Small intestine (tissue), 7 donors: Measurements from ENCODE around the gene CKMT2. TPM values are rescaled to one million over a fixed set of nuclear protein-coding genes. Genes with fewer than 3 reads are reported as not detected.
A peak's percentile ranks its signal among the peaks of the same experiment; 100 is the strongest.

Experiments used
- DNase-seq, 2 donors: peaks; one replicate each; pipeline versions ENCODE4 v3.0.0 to v3.0.0-alpha.2; 2013
- FAIRE-seq: peaks from 2 replicates; lab custom pipeline; 2012; peaks lifted over from hg19 to GRCh38; lab: Jason Lieb, UNC
- H3K27ac ChIP-seq, 3 donors: one replicate each; pipeline ENCODE4 v1.5.1; 2013; ENCODE audit warnings: low read length in 2 of 3, mild to moderate bottlenecking in 2 of 3, control low read depth in 1 of 3, inconsistent platforms in 1 of 3, low read depth in 1 of 3, moderate library complexity in 1 of 3
- H3K27me3 ChIP-seq, 3 donors: one replicate each; pipeline ENCODE4 v1.6.1; 2013; ENCODE audit warnings: low read length in 3 of 3, inconsistent platforms in 1 of 3; ENCODE audit not compliant: control insufficient read depth in 3 of 3, insufficient read depth in 3 of 3
- H3K36me3 ChIP-seq, 3 donors: one replicate each; pipeline ENCODE4 v1.6.1; 2013; ENCODE audit warnings: low read length in 3 of 3, inconsistent platforms in 1 of 3, low read depth in 1 of 3, mild to moderate bottlenecking in 1 of 3, moderate library complexity in 1 of 3; ENCODE audit not compliant: control insufficient read depth in 3 of 3, insufficient read depth in 2 of 3
- H3K4me1 ChIP-seq, 3 donors: one replicate each; pipeline ENCODE4 v1.6.1; 2013; ENCODE audit warnings: low read length in 2 of 3, inconsistent platforms in 1 of 3, low read depth in 1 of 3, mild to moderate bottlenecking in 1 of 3, moderate library complexity in 1 of 3; ENCODE audit not compliant: control insufficient read depth in 3 of 3, insufficient read depth in 2 of 3
- H3K4me3 ChIP-seq, 3 donors: one replicate each; pipeline ENCODE4 v1.5.1; 2013; ENCODE audit warnings: low read length in 3 of 3, control low read depth in 1 of 3, inconsistent platforms in 1 of 3, low read depth in 1 of 3, mild to moderate bottlenecking in 1 of 3, moderate library complexity in 1 of 3
- H3K9me3 ChIP-seq, 2 donors: one replicate each; pipeline ENCODE4 v1.6.1; 2013; ENCODE audit warnings: low read depth in 1 of 2, low read length in 1 of 2; ENCODE audit not compliant: control insufficient read depth in 2 of 2, insufficient read depth in 1 of 2
- WGBS, 3 donors: extraction: QIAGEN DNeasy Blood & Tissue Kit; methylation state at CpG; one replicate each; pipeline ENCODE4 v1.1.7; 2013; 5-methylcytosine and 5-hydroxymethylcytosine counted together
- polyA plus RNA-seq, 4 donors: library from polyadenylated mRNA; stranded (reverse) in 3 of 4; unstranded in 1 of 4; fragments of 200-250 nt in 3 of 4; fragments of 120-200 nt in 1 of 4; gene quantifications; one replicate each; pipeline versions ENCODE4 v1.2.1 to v1.2.3, GENCODE V29; 2013
- donor health status: healthy with polysubstance abuse.
- donor health status: control.
- donor health status: control.
- donor health status: Bipolar disorder and iron deficiency.
- donor health status: healthy.

CKMT2 gene
- polyA plus RNA-seq, 4 donors = 1.9 to 9.7 (median 2.5) TPM

DNA sequence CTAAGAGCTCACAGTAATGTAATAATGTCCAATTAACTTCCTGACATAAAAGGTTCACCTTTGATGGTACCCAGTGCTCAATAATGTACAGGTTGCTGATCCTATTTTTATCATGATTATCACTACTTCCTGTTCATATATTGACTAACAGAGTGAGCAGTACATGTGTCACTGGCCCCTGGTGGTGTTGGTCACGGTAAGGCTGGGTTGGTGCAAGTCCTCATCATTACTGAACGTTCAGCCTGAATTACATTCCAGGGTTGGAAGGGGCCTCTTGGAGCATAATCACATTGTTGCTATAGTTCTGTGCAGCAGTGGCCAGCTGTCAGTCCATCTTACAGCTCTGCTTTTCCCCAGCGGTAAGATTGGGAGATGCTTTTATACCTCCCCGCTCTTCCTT lies 24.2 kb upstream of the CKMT2 start:
- DNase-seq (no peak), FAIRE-seq (no peak)
- Histone ChIP-seq H3K27ac (no peak overlapping the region), H3K27me3 (no peaks in the 10 kb centered on the region), H3K36me3 (peaks cover 0 to 3% (median 0%) of the 10 kb centered on the region in 3 donors), H3K4me1 (peaks cover 0 to 19% (median 2%) of the 10 kb centered on the region in 3 donors), H3K9me3 (no peaks in the 10 kb centered on the region), H3K4me3 (no peak overlapping the region)
- WGBS, 3 donors = 84 to 92% (median 89%) methylated on average over 4 of the region's 4 CpGs

DNA sequence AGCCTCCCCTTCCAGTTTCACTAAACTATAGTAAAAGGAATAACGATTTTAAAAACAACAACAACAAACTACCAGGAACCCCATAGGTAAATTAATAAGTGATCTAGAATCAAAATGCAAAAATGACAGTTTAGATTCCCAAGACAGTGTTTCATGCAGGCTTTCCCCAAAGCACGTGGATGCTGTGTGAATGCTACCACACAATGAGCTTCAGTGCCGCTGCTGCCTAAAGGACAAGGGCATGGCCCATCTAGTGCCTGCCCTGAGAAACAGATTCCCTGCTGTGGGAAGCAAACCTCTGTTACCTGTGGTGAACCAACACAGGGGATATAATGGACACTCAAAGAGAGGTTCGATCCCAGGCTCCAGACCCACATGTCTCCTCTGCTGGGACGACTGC lies 23.7 kb upstream of the CKMT2 start:
- Histone ChIP-seq H3K27ac (no peak overlapping the region), H3K36me3 (peaks cover 0 to 3% (median 0%) of the 10 kb centered on the region in 3 donors), H3K4me3 (no peak overlapping the region), H3K27me3 (no peaks in the 10 kb centered on the region), H3K9me3 (no peaks in the 10 kb centered on the region), H3K4me1 (peaks cover 0 to 17% (median 2%) of the 10 kb centered on the region in 3 donors)
- DNase-seq (no peak), FAIRE-seq (no peak)
- WGBS, 3 donors = 88 to 91% (median 90%) methylated on average over 5 of the region's 5 CpGs

DNA sequence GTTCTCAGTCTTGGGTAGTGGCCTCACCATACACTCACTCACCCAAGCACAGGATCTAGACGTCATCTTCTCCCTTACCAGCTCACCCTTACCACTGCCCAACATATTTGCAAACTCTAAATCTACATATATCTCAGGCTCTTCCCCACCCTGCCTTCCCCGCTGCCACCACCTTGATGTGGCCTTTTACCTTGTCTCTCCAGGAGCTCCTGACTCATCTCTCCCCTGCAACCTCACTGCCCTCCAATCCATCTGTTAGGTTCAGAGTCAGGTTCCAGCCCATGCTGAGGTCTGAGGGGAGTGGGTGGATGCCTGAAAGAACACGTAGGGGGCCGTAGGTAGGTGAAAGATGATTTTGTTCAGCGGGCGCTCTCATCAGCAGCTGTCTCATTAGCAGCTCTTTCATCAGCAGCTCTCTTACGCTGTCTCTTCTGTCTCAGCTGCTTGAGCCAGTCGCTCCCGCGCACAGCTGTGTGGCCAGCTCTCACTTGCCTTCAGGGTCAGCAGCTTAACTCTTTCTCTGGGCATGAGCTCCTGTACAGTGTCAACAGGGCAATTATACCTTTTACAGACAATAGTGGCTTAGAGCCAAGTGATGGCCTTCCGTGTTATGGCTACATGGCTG lies 23.1 kb upstream of the CKMT2 start:
- WGBS, 3 donors = 88 to 91% (median 91%) methylated on average over 11 of the region's 11 CpGs
- Histone ChIP-seq H3K4me1 (peaks cover 0 to 17% (median 2%) of the 10 kb centered on the region in 3 donors), H3K27me3 (no peaks in the 10 kb centered on the region), H3K27ac (no peak overlapping the region), H3K36me3 (peaks cover 0 to 3% (median 0%) of the 10 kb centered on the region in 3 donors), H3K9me3 (no peaks in the 10 kb centered on the region), H3K4me3 (no peak overlapping the region)
- no peak for DNase-seq
- no peak for FAIRE-seq

DNA sequence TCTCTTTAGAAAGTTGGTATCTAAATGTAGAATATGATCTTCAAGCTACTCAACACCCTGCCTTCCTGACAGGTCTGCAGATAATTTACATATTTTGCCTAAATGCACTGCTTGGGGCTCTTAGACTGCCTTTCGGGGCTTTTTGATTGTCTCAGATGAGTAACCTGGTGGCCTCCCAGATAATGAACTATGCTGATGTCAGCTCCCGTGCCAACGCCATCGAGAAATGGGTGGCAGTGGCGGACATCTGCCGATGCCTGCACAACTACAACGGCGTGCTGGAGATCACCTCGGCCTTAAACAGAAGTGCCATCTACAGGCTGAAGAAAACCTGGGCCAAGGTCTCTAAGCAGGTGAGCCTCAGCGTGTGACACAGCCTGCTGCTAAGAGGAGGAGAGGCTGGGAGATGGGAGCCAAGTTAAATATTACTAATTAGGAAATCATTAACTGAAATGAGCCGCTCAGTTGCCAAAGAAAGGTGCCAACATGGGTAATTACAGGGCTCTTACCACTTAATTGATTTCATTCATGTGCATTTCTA lies 20.8 kb upstream of the CKMT2 start:
- peak overlapping the region in 1 of 3 donors; percentile 47 for H3K27ac ChIP-seq
- H3K4me1 ChIP-seq = peaks cover 0 to 17% (median 2%) of the 10 kb centered on the region in 3 donors
- FAIRE-seq = no peak
- 16 to 59% (median 35%) methylated on average over 11 of the region's 11 CpGs for WGBS, 3 donors
- H3K4me3 ChIP-seq = no peak overlapping the region
- no peaks in the 10 kb centered on the region for H3K9me3 ChIP-seq
- H3K36me3 ChIP-seq = peaks cover 0 to 3% (median 0%) of the 10 kb centered on the region in 3 donors
- H3K27me3 ChIP-seq = no peaks in the 10 kb centered on the region
- DNase-seq = peak; percentile 82 to 90

DNA sequence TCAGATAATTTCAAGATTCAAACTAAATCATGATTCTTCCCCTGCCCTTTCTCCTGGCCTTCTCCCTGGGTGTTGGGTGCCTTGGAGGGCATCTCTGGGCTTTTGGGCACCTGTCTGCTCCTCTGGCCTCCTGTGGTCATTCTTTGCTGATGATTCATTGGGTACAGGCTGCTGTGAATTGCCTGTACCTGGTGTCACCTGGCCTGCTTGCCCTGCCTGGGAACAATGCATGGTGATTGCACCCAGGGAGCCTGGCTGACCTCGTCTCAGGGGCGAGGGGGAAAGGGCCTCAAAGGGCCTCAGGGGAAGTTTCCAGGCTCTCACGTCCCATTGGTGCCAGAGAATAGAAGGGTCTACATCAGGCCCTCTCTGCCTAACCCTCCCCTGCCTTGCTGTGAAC lies 20.1 kb upstream of the CKMT2 start:
- FAIRE-seq (no peak), DNase-seq (peak; percentile 37 to 40)
- Histone ChIP-seq H3K27me3 (no peaks in the 10 kb centered on the region), H3K36me3 (peaks cover 0 to 3% (median 0%) of the 10 kb centered on the region in 3 donors), H3K4me1 (peaks cover 0 to 17% (median 2%) of the 10 kb centered on the region in 3 donors), H3K9me3 (no peaks in the 10 kb centered on the region), H3K27ac (no peak overlapping the region), H3K4me3 (no peak overlapping the region)
- WGBS, 3 donors = 12 to 58% (median 35%) methylated on average over 3 of the region's 3 CpGs

DNA sequence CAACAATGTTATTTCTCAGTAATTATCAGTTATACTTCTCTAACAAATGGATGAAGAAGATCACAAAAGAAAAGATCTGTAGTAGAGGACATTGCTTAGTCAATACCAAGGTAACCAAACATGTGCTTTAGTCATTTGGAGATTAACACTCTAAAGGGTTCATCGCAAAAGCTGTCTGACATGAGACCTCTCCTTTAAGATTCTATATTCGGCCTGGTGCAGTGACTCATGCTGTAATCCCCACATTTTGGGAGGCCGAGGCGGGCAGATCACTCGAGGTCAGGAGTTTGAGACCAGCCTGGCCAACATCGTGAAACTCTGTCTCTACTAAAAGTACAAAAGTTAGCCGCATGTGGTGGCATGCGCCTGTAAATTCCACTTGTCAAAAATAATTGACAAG lies 18.3 kb upstream of the CKMT2 start:
- Histone ChIP-seq H3K4me1 (peaks cover 0 to 17% (median 2%) of the 10 kb centered on the region in 3 donors), H3K36me3 (peaks cover 0 to 3% (median 0%) of the 10 kb centered on the region in 3 donors), H3K9me3 (no peaks in the 10 kb centered on the region), H3K4me3 (no peak overlapping the region), H3K27me3 (no peaks in the 10 kb centered on the region), H3K27ac (no peak overlapping the region)
- 83 to 87% (median 84%) methylated on average over 8 of the region's 8 CpGs for WGBS, 3 donors
- no peak for FAIRE-seq
- no peak for DNase-seq

DNA sequence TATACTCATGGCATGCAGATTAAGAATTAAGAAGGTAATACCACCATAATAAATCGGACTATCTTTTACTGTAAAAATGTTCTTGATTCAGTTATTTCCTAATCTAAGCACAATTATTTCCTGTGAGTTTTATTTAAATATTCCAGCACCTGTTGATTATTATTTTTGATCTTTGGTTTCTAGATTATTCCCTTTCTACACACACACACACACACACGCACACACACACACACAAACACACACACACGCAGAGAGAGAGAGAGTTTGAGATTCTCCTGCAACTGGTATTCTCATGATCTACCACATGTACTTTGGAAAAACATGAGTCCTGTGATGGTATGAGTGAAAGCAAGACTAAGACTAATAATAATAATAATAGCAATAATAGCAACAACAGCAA lies 17.0 kb upstream of the CKMT2 start:
- H3K27ac ChIP-seq = no peak overlapping the region
- FAIRE-seq (no peak), DNase-seq (no peak)
- 63 to 76% (median 65%) methylated on average over 3 of the region's 3 CpGs for WGBS, 3 donors
- peaks cover 0 to 3% (median 0%) of the 10 kb centered on the region in 3 donors for H3K36me3 ChIP-seq
- peaks cover 0 to 17% (median 2%) of the 10 kb centered on the region in 3 donors for H3K4me1 ChIP-seq
- no peaks in the 10 kb centered on the region for H3K9me3 ChIP-seq
- no peaks in the 10 kb centered on the region for H3K27me3 ChIP-seq
- H3K4me3 ChIP-seq = no peak overlapping the region

DNA sequence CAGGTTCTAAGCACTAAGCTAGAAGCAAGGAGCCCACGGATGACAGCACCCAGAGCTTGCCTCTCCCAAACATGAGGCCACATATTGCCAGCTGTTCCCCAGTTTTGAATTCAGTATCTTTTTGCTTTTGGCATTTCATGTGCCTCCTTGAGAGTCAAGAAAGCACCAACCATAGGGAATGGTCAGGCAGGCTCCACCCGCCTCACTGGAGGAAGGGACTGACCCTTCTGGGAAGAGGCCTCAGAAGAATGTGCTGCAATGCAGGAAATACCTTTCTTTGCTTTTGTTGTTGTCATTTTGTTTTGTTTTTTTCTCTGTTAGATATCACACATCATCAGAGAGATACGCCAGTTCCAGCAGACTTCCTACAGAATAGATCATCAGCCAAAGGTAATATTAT lies 13.7 kb upstream of the CKMT2 start:
- Histone ChIP-seq H3K4me1 (no peaks in the 10 kb centered on the region), H3K27ac (no peak overlapping the region), H3K9me3 (no peaks in the 10 kb centered on the region), H3K27me3 (no peaks in the 10 kb centered on the region), H3K36me3 (peaks cover 0 to 3% (median 0%) of the 10 kb centered on the region in 3 donors), H3K4me3 (no peak overlapping the region)
- FAIRE-seq (no peak), DNase-seq (no peak)
- WGBS, 3 donors = 93 to 98% (median 94%) methylated on average over 3 of the region's 3 CpGs
